ENCODE measurements around the gene SLIT1.

GRCh38 chr10:97174276-97174775 lies 11.4 kb downstream of the SLIT1 start:
- TF ChIP-seq CTCF (IDR thresholded peaks at IDR 0.05): no peak
- TF ChIP-seq POLR2A (IDR thresholded peaks at IDR 0.05): no peak

All from uterus (tissue), 2 donors.